ENCODE results near the gene SLC35A2.

Gene SLC35A2

DNA sequence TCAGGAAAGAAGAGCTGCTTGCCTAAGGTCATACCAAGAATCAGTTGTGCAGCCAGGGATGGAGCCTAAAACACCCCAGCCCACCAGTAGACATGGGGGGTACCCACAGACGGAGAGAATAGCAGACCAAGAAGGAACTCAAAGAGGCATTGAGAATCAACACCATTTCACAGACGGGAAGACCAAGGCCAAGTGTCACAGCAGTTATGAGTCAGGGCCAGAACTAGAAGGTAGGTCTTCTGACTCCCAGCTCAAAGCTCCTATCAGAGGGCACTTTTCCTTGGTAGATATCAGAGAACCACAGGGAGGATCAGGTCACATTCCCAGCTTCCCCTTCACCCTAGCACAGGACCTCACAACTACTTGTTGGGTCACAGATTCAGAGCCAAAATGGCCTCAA, 31.4 kb upstream of the SLC35A2 start:
- DNase-seq (ENCODE audit: insufficient read length, low spot score): no peak
- no peak for TF ChIP-seq SPI1 (IDR thresholded peaks at IDR 0.05; ENCODE audit: low read depth, low read length)
- peak; percentile 88 for FAIRE-seq

DNA sequence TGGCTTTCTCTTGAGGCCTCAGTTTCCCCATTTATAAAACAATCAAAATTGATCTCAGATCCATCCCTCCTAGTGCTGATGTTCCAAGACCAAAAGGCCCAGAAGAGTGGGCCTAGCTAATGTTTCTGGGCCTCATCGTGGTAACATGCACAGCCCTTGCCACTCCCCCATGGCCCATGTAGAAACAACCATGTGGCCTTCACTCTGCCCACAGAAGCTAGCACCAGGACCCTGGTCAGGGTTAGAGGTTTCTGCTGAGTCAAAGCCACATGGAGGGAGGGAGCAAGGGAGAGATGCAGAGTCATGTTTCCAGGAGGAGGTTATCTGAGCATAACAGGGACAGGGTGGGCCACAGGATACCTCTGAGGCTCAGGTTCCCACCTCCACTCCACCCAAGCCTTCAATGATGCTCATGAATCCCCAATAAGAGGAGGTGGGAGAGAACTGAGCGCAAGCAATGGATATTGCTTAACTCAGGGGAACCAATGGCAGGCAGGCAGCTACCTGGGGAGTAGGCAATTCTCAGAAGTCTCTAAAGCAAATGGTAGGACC, 29.0 kb upstream of the SLC35A2 start:
- FAIRE-seq (no peak), DNase-seq (ENCODE audit: insufficient read length, low spot score) (no peak)

DNA sequence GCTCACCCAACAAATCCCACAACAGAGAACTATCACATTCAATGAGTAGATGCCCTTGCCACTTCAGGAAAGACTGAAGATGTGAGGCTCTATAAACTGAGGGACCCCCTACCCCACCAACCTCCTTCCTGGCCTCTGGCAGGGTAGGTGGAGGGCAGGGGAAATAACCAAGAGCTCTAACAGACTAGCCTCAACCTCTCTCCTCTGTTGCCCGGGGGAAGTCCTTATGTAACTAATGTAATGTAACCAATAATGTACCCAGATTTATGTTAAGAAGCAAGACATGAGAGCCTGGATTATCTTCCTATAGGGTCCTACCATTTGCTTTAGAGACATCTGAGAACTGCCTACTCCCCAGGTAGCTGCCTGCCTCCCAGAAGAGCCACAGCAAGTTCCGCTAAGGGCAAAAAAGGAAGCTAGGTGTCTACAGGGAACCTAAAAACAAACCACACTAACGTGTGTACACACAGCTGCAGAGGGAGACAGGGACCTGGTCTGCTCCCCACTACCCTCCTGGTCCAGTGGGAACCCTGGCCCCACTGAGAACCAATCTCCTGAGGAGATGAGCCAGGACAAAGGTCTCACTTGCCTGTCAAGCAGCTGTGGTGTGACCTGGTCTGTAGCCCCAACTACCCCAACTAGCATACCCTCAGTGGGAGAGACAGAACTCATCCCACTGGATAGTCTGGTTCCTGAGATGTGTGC, 28.2 kb upstream of the SLC35A2 start:
- FAIRE-seq: peak; percentile 96
- TF ChIP-seq TAF1 (IDR thresholded peaks at IDR 0.05; ENCODE audit: low read depth, low read length) (no peak), SPI1 (IDR thresholded peaks at IDR 0.05; ENCODE audit: low read depth, low read length) (no peak), POLR2A (IDR thresholded peaks at IDR 0.05; ENCODE audit: low read depth, low read length) (no peak), POU2F2 (IDR thresholded peaks at IDR 0.05; ENCODE audit: low read depth, low read length) (no peak), PAX5 (IDR thresholded peaks at IDR 0.05; ENCODE audit: insufficient read depth, low read length, severe bottlenecking) (no peak), POLR2AphosphoS5 (IDR thresholded peaks at IDR 0.05; ENCODE audit: low read depth, low read length) (no peak)
- no peak for DNase-seq (ENCODE audit: insufficient read length, low spot score)

More for the DNA sequence above, 29.0 kb upstream of the SLC35A2 start:
- TF ChIP-seq TAF1 (IDR thresholded peaks at IDR 0.05; ENCODE audit: low read depth, low read length) (no peak), POLR2A (IDR thresholded peaks at IDR 0.05; ENCODE audit: low read depth, low read length) (no peak), SPI1 (IDR thresholded peaks at IDR 0.05; ENCODE audit: low read depth, low read length) (no peak), POU2F2 (IDR thresholded peaks at IDR 0.05; ENCODE audit: low read depth, low read length) (no peak), POLR2AphosphoS5 (IDR thresholded peaks at IDR 0.05; ENCODE audit: low read depth, low read length) (no peak), PAX5 (IDR thresholded peaks at IDR 0.05; ENCODE audit: insufficient read depth, low read length, severe bottlenecking) (no peak)

- FAIRE-seq (no peak), DNase-seq (ENCODE audit: insufficient read length, low spot score) (no peak)
- TF ChIP-seq POLR2AphosphoS5 (IDR thresholded peaks at IDR 0.05; ENCODE audit: low read depth, low read length): no peak
- no peak for TF ChIP-seq TAF1 (IDR thresholded peaks at IDR 0.05; ENCODE audit: low read depth, low read length)
- no peak for TF ChIP-seq PAX5 (IDR thresholded peaks at IDR 0.05; ENCODE audit: insufficient read depth, low read length, severe bottlenecking)
- TF ChIP-seq SPI1 (IDR thresholded peaks at IDR 0.05; ENCODE audit: low read depth, low read length): no peak
- TF ChIP-seq POU2F2 (IDR thresholded peaks at IDR 0.05; ENCODE audit: low read depth, low read length): no peak
- no peak for TF ChIP-seq POLR2A (IDR thresholded peaks at IDR 0.05; ENCODE audit: low read depth, low read length)
These were observed 27.4 kb upstream of the SLC35A2 start for GRCh38 chrX:48938721-48939425.

GRCh38 chrX:48937054-48937907, 25.8 kb upstream of the SLC35A2 start:
- peak; percentile 99 for FAIRE-seq

GRCh38 chrX:48936429-48937053, 25.1 kb upstream of the SLC35A2 start:
- TF ChIP-seq POLR2AphosphoS5 (IDR thresholded peaks at IDR 0.05; ENCODE audit: low read depth, low read length) (no peak), PAX5 (IDR thresholded peaks at IDR 0.05; ENCODE audit: insufficient read depth, low read length, severe bottlenecking) (no peak), SPI1 (IDR thresholded peaks at IDR 0.05; ENCODE audit: low read depth, low read length) (no peak), POLR2A (IDR thresholded peaks at IDR 0.05; ENCODE audit: low read depth, low read length) (0 out of 2 replicates have a peak, but pooled peaks have one; percentile 12), TAF1 (IDR thresholded peaks at IDR 0.05; ENCODE audit: low read depth, low read length) (no peak), POU2F2 (IDR thresholded peaks at IDR 0.05; ENCODE audit: low read depth, low read length) (no peak)
- no peak for DNase-seq (ENCODE audit: insufficient read length, low spot score)
- no peak for FAIRE-seq

More at GRCh38 chrX:48937054-48937907, 25.8 kb upstream of the SLC35A2 start:
- TF ChIP-seq POLR2AphosphoS5 (IDR thresholded peaks at IDR 0.05; ENCODE audit: low read depth, low read length) (no peak), POU2F2 (IDR thresholded peaks at IDR 0.05; ENCODE audit: low read depth, low read length) (peak; percentile 66; the same call in 1 of the 2 replicates), PAX5 (IDR thresholded peaks at IDR 0.05; ENCODE audit: insufficient read depth, low read length, severe bottlenecking) (peak; percentile 7), POLR2A (IDR thresholded peaks at IDR 0.05; ENCODE audit: low read depth, low read length) (peak; percentile 57), TAF1 (IDR thresholded peaks at IDR 0.05; ENCODE audit: low read depth, low read length) (peak; percentile 18; the same call in 1 of the 2 replicates), SPI1 (IDR thresholded peaks at IDR 0.05; ENCODE audit: low read depth, low read length) (peak; percentile 81)
- no peak for DNase-seq (ENCODE audit: insufficient read length, low spot score)

- FAIRE-seq (no peak), DNase-seq (ENCODE audit: insufficient read length, low spot score) (no peak)
- no peak for TF ChIP-seq TAF1 (IDR thresholded peaks at IDR 0.05; ENCODE audit: low read depth, low read length)
- no peak for TF ChIP-seq SPI1 (IDR thresholded peaks at IDR 0.05; ENCODE audit: low read depth, low read length)
- TF ChIP-seq POLR2A (IDR thresholded peaks at IDR 0.05; ENCODE audit: low read depth, low read length): no peak
- no peak for TF ChIP-seq POU2F2 (IDR thresholded peaks at IDR 0.05; ENCODE audit: low read depth, low read length)
- TF ChIP-seq POLR2AphosphoS5 (IDR thresholded peaks at IDR 0.05; ENCODE audit: low read depth, low read length): no peak
- no peak for TF ChIP-seq PAX5 (IDR thresholded peaks at IDR 0.05; ENCODE audit: insufficient read depth, low read length, severe bottlenecking)
These were observed 23.8 kb upstream of the SLC35A2 start for GRCh38 chrX:48935301-48935670.

GRCh38 chrX:48934581-48935300, 23.3 kb upstream of the SLC35A2 start:
- DNase-seq (ENCODE audit: insufficient read length, low spot score) (no peak), FAIRE-seq (peak; percentile 90)
- TF ChIP-seq SPI1 (IDR thresholded peaks at IDR 0.05; ENCODE audit: low read depth, low read length) (peak; percentile 28; the same call in 1 of the 2 replicates), POLR2AphosphoS5 (IDR thresholded peaks at IDR 0.05; ENCODE audit: low read depth, low read length) (no peak)

Data from GM12891 (cell line).